AG04450 (cell line): ENCODE results near the gene MORN1. TPM values are rescaled to one million over a fixed set of nuclear protein-coding genes. Genes with fewer than 3 reads are reported as not detected.

Experiments used
- CTCF ChIA-PET: fragments of 300-600, 350-600 bp; formaldehyde crosslinking; extraction: SDS; loops from one replicate; lab custom pipeline; 2022; ENCODE audit warnings: antibody characterized with exemption, inconsistent platforms; lab: Charles Lee
- POLR2A ChIA-PET: fragments of 350-600 bp; formaldehyde crosslinking; extraction: SDS; loops from one replicate; lab custom pipeline; 2021; ENCODE audit warnings: antibody characterized with exemption, inconsistent platforms; lab: Yijun Ruan, JAX
- DNase-seq: peaks from one replicate; pipeline ENCODE4 v3.0.0-alpha.2; 2011; ENCODE audit warnings: low read depth, low spot score
- H3K27ac ChIP-seq: one replicate; pipeline ENCODE4 v1.5.1; 2012; ENCODE audit warnings: low read depth, low read length, control low read depth
- H3K27me3 ChIP-seq: one replicate; pipeline ENCODE4 v1.6.0; 2012; ENCODE audit warnings: low read length; ENCODE audit not compliant: control insufficient read depth, insufficient read depth
- H3K4me3 ChIP-seq: 2 replicates; pipeline ENCODE4 v1.5.1; 2011; ENCODE audit warnings: mild to moderate bottlenecking, low read depth, low read length, control low read depth
- H3K9me3 ChIP-seq: 2 replicates; pipeline ENCODE4 v1.5.1; 2012; ENCODE audit warnings: low read length; ENCODE audit not compliant: control insufficient read depth, insufficient read depth
- polyA plus RNA-seq: library from polyadenylated mRNA; depleted of rRNA; stranded (reverse); fragments of >200 nt; gene quantifications from 2 replicates; pipeline ENCODE4 v1.2.3, GENCODE V29; 2011
- TF ChIP-seq, protein P1 (sequence below): IDR thresholded peaks from 2 replicates; pipeline ENCODE4 v1.5.1; 2011; ENCODE audit warnings: low read depth, low read length, control low read depth, inconsistent platforms

Gene MORN1
- polyA plus RNA-seq, 1 experiment = 3.6 TPM

DNA sequence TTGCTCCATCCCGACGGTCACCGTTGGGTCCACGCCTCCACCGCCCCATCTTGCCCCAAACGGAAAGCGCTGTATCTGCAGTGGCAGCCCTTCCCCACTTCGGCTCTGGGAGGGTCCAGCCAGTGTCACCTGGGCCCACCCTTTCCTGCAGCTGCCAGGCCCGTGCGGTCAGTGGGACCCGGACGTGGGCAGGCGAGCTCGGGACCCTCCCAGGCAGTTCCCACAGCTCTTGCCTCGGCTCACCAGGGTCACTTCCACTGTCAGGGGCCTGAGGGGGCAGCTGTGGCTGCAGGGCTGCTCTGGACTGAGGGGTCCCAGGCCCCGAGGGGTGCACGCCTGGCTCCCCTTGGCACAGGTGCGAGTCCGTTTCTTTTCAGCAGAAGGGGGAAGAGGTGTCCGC, 82.5 kb downstream of the MORN1 start:
- no peaks in the 10 kb centered on the region for H3K27me3 ChIP-seq
- H3K4me3 ChIP-seq = no peak overlapping the region
- ChIA-PET CTCF (no interaction called here), POLR2A (no interaction called here)
- H3K9me3 ChIP-seq = no peaks in the 10 kb centered on the region; the same call in 1 of the 2 replicates
- no peak overlapping the region for H3K27ac ChIP-seq
- TF ChIP-seq, protein P1, sequence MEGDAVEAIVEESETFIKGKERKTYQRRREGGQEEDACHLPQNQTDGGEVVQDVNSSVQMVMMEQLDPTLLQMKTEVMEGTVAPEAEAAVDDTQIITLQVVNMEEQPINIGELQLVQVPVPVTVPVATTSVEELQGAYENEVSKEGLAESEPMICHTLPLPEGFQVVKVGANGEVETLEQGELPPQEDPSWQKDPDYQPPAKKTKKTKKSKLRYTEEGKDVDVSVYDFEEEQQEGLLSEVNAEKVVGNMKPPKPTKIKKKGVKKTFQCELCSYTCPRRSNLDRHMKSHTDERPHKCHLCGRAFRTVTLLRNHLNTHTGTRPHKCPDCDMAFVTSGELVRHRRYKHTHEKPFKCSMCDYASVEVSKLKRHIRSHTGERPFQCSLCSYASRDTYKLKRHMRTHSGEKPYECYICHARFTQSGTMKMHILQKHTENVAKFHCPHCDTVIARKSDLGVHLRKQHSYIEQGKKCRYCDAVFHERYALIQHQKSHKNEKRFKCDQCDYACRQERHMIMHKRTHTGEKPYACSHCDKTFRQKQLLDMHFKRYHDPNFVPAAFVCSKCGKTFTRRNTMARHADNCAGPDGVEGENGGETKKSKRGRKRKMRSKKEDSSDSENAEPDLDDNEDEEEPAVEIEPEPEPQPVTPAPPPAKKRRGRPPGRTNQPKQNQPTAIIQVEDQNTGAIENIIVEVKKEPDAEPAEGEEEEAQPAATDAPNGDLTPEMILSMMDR = no peak
- no peak for DNase-seq

DNA sequence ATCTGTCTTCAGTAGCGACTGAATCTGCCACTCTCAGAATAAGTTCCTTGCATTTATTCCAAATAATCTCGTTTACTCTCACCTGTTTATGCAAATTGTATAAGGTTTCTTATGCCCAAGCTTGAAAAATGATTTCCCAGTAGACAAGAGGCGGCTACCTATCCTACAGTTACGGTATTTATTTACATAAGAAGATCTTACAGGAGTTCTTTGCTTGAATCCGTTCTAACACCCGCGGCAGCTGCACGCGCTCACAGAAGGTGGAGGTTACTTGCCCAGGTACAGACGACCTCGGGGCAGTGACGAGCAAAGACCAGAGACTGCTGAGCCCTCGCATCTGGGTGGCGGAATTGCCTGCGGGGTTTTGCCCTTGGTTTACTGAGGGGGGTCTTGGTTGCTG, 83.4 kb downstream of the MORN1 start:
- POLR2A ChIA-PET = no interaction called here
- no peak overlapping the region for H3K4me3 ChIP-seq
- no peak for DNase-seq
- no peaks in the 10 kb centered on the region; the same call in 1 of the 2 replicates for H3K9me3 ChIP-seq
- H3K27me3 ChIP-seq = no peaks in the 10 kb centered on the region
- H3K27ac ChIP-seq = no peak overlapping the region
- CTCF ChIA-PET = no interaction called here
- TF ChIP-seq, protein P1 = no peak

DNA sequence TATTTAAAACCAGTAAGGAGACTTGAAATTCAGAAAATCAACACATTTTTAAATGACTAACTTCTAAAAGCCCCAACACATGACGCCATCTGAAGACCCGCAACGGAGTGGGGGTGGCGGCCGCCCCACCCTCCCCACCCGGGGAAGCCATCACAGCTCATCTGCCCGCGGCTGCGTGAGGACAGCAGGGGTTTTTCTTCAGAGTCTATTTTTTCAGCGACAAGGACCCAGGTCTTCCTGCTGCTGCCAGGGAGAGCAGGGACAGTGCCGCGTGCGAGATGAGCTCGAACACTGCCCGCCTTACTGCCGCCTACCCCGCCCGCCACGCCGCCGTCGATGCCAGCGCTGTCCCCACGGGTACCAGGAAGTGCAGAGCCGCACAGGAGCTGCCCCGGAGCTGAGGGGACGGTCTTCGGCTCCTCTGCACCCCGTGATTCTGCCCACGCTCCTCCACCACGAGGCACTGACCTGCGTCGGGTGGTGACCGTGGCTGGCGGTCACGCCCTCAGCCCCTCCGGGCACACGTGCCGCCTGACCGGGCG, 84.2 kb downstream of the MORN1 start:
- ChIA-PET CTCF (interaction anchor here (1.1 kb wide), 2 partner anchors 7 to 9 kb away, joined by 3 read pairs; no protein-coding TSS in a partner anchor), POLR2A (no interaction called here)
- TF ChIP-seq, protein P1 = no peak
- no peak for DNase-seq
- Histone ChIP-seq H3K9me3 (no peaks in the 10 kb centered on the region; the same call in 1 of the 2 replicates), H3K27ac (no peak overlapping the region), H3K27me3 (no peaks in the 10 kb centered on the region), H3K4me3 (no peak overlapping the region)

DNA sequence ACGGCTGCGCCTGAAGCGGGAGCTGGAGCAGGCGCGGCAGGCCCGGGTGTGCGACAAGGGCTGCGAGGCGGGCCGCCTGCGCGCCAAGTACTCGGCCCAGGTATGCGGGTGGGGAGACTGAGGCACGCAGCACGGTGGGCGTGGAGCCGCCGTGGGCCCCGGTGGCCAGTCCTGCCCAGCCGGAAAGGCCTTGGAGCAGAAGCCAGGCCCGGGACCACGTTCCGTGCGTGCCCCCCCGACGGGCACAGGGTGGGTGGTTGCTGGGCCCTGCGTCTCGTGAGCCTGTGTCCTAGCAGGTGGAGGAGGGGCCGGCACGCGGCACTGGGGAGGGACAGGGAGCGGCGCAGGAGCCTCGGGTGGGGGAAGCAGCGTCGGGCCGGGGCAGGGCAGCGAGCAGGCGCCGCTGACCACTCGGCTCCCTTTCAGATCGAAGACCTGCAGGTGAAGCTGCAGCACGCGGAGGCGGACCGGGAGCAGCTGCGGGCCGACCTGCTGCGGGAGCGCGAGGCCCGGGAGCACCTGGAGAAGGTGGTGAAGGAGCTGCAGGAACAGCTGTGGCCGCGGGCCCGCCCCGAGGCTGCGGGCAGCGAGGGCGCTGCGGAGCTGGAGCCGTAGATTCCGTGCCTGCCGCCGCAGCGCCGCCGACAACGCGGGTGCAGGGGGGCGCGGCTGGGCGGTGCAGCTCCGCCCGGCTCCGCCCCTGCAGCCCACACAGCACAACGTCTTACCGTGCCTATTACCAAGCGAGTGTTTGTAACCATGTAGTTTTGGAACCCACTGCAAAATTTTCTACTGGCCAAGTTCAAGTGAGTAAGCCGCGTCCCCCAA, 85.0 kb downstream of the MORN1 start:
- no peaks in the 10 kb centered on the region for H3K27me3 ChIP-seq
- TF ChIP-seq, protein P1 = no peak
- H3K27ac ChIP-seq = no peak overlapping the region
- DNase-seq = no peak
- ChIA-PET POLR2A (no interaction called here), CTCF (interaction anchor here (1.1 kb wide), 2 partner anchors 8 to 9 kb away, joined by 3 read pairs; no protein-coding TSS in a partner anchor)
- no peaks in the 10 kb centered on the region; the same call in 1 of the 2 replicates for H3K9me3 ChIP-seq
- H3K4me3 ChIP-seq = no peak overlapping the region
